Superior temporal gyrus (tissue), 1 donor: ENCODE data around the gene UNCX.

ENCODE experiments used
- DNase-seq: peaks from one replicate; pipeline ENCODE4 v3.0.0-alpha.2; 2016; ENCODE audit errors: extremely low spot score

UNCX gene

GRCh38 chr7:1218541-1219165 is 14.0 kb upstream of the UNCX start:
- no peak for DNase-seq

- no peak for DNase-seq
These were observed 13.2 kb upstream of the UNCX start for GRCh38 chr7:1219498-1219897.

GRCh38 chr7:1220000-1220726 is 12.5 kb upstream of the UNCX start:
- no peak for DNase-seq

- DNase-seq: no peak
These were observed 11.5 kb upstream of the UNCX start for GRCh38 chr7:1220977-1221745.

GRCh38 chr7:1223196-1223981 is 9.3 kb upstream of the UNCX start:
- DNase-seq: no peak

- no peak for DNase-seq
These were observed 8.5 kb upstream of the UNCX start for GRCh38 chr7:1224086-1224716.

GRCh38 chr7:1225030-1225429 is 7.6 kb upstream of the UNCX start:
- DNase-seq: no peak

GRCh38 chr7:1225441-1226185 is 7.1 kb upstream of the UNCX start:
- no peak for DNase-seq

GRCh38 chr7:1226186-1226901 is 6.3 kb upstream of the UNCX start:
- no peak for DNase-seq

GRCh38 chr7:1227071-1227804 is 5.4 kb upstream of the UNCX start:
- DNase-seq: no peak

GRCh38 chr7:1227814-1228544 is 4.7 kb upstream of the UNCX start:
- DNase-seq: no peak

- DNase-seq: no peak
These were observed 4.0 kb upstream of the UNCX start for GRCh38 chr7:1228545-1229201.

GRCh38 chr7:1229202-1229947 is 3.3 kb upstream of the UNCX start:
- DNase-seq: no peak

GRCh38 chr7:1229956-1230355 is 2.7 kb upstream of the UNCX start:
- DNase-seq: no peak

GRCh38 chr7:1230411-1231213 is 2.1 kb upstream of the UNCX start:
- no peak for DNase-seq

- DNase-seq: no peak
These were observed 1.2 kb upstream of the UNCX start for GRCh38 chr7:1231214-1232102.
